OCI-LY3 (cell line): ENCODE measurements around the gene CCL24.

Experiments
- CTCF ChIP-seq: fragments of 200-600, 300-600 bp; sonication (generic); IDR thresholded peaks from 2 replicates; pipeline ENCODE4 v1.5.1; 2014; ENCODE audit warnings: antibody characterized with exemption, low read length, low read depth
- EZH2phosphoT487 ChIP-seq: fragments of 200-600 bp; shearing (Covaris generic); IDR thresholded peaks from 2 replicates; pipeline ENCODE4 v1.6.1; 2018; ENCODE audit warnings: antibody characterized with exemption, mixed run types, low read depth

GRCh38 chr7:75815418-75816064 lies 1.9 kb upstream of the CCL24 start:
- no peak for TF ChIP-seq CTCF
- TF ChIP-seq EZH2phosphoT487 = no peak
